GM12874 (cell line): ENCODE results near the gene LTA4H.

Experiments used
- CTCF ChIP-seq: IDR thresholded peaks from 2 replicates; pipeline ENCODE4 v1.5.1; 2011; ENCODE audit warnings: low read depth, mild to moderate bottlenecking, control low read depth, low read length, moderate library complexity; ENCODE audit not compliant: insufficient read depth

The LTA4H gene

GRCh38 chr12:96020314-96021003 lies 14.9 kb downstream of the LTA4H start:
- TF ChIP-seq CTCF = no peak

- TF ChIP-seq CTCF = no peak
Measured at GRCh38 chr12:96015672-96016071, 19.7 kb downstream of the LTA4H start.

- no peak for TF ChIP-seq CTCF
Measured at GRCh38 chr12:96014943-96015599, 20.3 kb downstream of the LTA4H start.

GRCh38 chr12:96007729-96008128 lies 27.7 kb downstream of the LTA4H start:
- no peak for TF ChIP-seq CTCF

DNA sequence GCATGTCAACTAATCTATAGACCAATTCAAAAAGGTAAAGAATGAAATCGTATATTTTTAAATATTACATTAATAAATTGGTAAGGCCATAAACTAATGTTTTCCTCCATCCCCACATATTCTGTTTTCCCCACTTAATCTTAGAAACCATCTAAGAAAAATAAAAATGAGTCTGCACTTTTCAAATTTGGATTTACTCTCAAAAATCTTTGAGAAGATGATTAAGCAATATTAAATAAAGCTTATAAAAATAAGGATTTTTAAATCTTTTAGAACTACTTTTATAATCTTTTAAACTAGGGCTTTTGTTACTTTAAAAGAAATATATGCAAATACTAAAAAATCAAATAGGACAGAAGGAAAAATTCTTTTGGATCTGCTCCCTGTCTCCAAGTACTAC lies 28.7 kb downstream of the LTA4H start:
- TF ChIP-seq CTCF = no peak

DNA sequence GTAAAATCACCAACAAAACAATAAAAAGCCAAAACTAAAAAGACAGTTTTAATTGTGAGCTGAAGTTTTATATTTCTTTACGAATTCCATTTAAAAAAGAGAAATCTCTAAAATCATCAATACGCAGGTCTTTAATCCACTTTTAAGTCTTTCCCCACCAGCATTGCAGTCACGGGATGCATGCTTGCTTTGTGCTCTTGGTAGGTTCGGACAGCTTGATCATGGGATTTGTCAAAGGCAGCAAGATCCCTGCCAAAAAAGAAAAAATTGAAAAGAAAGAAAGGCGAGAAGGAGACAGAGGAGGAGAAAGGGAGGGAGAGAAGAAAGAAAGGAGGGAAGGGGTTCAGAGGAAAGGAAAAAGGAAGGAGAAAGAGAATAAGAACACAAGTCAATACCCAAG lies 34.5 kb downstream of the LTA4H start:
- no peak for TF ChIP-seq CTCF

- no peak for TF ChIP-seq CTCF
Measured at GRCh38 chr12:95999484-95999883, 35.9 kb downstream of the LTA4H start.
